ENCODE measurements around the gene SLC5A10. TPM values are rescaled to one million over a fixed set of nuclear protein-coding genes. Genes with fewer than 3 reads are reported as not detected.

The SLC5A10 gene
- total RNA-seq, 1 experiment from 2014 or later: 0.17 TPM

DNA sequence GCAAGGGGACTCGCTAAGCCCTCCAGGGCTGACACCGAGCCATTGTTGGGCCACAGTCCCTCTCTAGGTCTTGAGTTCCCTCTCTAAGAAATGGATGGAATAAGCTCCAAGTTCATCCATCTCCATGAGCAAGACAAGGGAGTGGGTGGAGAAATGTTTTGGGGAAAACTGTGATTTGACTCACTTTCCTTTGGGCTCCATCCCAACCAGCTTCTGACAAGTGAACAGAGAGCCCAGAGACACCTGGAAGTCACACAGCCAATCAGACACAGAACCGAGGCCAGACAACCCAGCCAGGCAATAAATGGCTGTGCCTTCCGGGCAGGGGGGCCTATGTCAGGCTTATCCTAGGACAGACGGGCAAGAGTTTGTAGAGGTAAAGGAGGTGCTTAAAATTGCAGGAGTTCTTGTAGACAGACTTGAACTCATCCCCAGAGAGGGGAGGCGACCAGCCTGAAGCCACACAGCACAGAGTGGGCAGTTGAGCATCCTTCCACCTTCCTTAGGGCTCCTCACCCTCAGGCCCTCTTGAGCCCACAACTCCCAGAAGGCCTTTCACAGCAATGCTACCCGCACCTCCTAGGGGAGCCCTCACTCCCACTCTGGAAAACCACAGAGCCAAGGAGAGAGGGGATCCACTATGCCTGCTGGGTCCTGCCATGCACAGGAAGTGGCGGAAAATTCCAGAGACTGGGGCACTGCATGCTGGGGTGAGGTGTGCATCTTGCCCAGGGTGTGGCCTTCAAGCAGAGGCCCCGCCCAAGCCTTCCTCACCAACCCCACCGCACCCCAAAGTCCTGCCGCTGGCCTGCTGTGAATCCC lies 62.1 kb downstream of the SLC5A10 start:
- Histone ChIP-seq H3K4me1 (replicated peaks; ENCODE audit: insufficient read depth) (peaks cover 15% of the 10 kb centered on the region), H3K36me3 (ENCODE audit: low read depth) (no peaks in the 10 kb centered on the region), H3K9me3 (ENCODE audit: insufficient read depth, low read depth) (no peaks in the 10 kb centered on the region), H2AFZ (no peak overlapping the region), H3K4me2 (no peak overlapping the region), H3F3A (ENCODE audit: insufficient read depth, low read depth) (0 out of 2 replicates have a peak, but pooled peaks cover 10% of the 10 kb centered on the region), H4K20me1 (ENCODE audit: insufficient read depth) (no peaks in the 10 kb centered on the region), H3K27me3 (ENCODE audit: insufficient read depth, low read depth) (peaks cover 2% of the 10 kb centered on the region; the same call in 1 of the 2 replicates), H3K9me2 (ENCODE audit: insufficient read depth) (no peaks in the 10 kb centered on the region), H3K27ac (no peak overlapping the region), H3K4me3 (no peak overlapping the region), H3K79me2 (ENCODE audit: low read depth) (no peaks in the 10 kb centered on the region)
- CTCF ChIA-PET: no interaction called here
- intact Hi-C loops (cut with micrococcal nuclease; ENCODE audit: unreplicated experiment): no loop called here
- no peak for DNase-seq
- no peak for TF ChIP-seq EZH2 (IDR thresholded peaks at IDR 0.05; ENCODE audit: low read depth)
- TF ChIP-seq, protein P1, sequence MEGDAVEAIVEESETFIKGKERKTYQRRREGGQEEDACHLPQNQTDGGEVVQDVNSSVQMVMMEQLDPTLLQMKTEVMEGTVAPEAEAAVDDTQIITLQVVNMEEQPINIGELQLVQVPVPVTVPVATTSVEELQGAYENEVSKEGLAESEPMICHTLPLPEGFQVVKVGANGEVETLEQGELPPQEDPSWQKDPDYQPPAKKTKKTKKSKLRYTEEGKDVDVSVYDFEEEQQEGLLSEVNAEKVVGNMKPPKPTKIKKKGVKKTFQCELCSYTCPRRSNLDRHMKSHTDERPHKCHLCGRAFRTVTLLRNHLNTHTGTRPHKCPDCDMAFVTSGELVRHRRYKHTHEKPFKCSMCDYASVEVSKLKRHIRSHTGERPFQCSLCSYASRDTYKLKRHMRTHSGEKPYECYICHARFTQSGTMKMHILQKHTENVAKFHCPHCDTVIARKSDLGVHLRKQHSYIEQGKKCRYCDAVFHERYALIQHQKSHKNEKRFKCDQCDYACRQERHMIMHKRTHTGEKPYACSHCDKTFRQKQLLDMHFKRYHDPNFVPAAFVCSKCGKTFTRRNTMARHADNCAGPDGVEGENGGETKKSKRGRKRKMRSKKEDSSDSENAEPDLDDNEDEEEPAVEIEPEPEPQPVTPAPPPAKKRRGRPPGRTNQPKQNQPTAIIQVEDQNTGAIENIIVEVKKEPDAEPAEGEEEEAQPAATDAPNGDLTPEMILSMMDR (conservative IDR thresholded peaks at IDR 0.05): no peak
- POLR2A ChIA-PET (ENCODE audit: unreplicated experiment): no interaction called here
- BruUV-seq (replicated peaks): no TSS peak

DNA sequence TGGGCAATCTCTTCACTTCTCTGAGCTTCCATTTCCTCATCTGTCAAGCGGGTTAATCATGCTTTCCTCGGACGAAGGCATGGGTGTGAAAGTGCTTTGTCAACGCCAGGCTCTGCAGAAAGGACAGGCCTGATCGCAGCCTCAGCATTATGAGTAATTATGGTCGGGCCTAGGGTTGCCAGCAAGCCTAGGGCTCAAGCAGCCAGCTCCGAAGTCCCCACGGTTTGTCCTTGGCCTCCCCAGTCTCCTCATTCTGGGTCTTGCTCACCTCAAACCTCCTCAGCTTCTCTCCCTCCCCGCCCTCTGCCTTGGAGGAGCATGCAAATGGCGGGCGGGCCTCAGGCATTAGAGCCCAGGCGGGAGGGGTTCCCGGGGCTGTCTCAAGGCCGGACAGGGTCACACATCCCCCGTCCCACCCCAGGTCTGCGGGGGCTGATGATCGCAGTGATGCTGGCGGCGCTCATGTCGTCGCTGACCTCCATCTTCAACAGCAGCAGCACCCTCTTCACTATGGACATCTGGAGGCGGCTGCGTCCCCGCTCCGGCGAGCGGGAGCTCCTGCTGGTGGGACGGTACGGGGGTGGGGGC lies 62.8 kb downstream of the SLC5A10 start:
- intact Hi-C loops (cut with micrococcal nuclease; ENCODE audit: unreplicated experiment): no loop called here
- Histone ChIP-seq H4K20me1 (ENCODE audit: insufficient read depth) (no peaks in the 10 kb centered on the region), H3K79me2 (ENCODE audit: low read depth) (no peaks in the 10 kb centered on the region), H3K9me2 (ENCODE audit: insufficient read depth) (no peaks in the 10 kb centered on the region), H3K9me3 (ENCODE audit: insufficient read depth, low read depth) (no peaks in the 10 kb centered on the region), H3K27ac (no peak overlapping the region), H3K27me3 (ENCODE audit: insufficient read depth, low read depth) (peaks cover 3% of the 10 kb centered on the region; the same call in 1 of the 2 replicates), H3K4me2 (no peak overlapping the region), H3K4me1 (replicated peaks; ENCODE audit: insufficient read depth) (peaks cover 15% of the 10 kb centered on the region), H2AFZ (no peak overlapping the region), H3K4me3 (no peak overlapping the region), H3K36me3 (ENCODE audit: low read depth) (no peaks in the 10 kb centered on the region), H3F3A (ENCODE audit: insufficient read depth, low read depth) (0 out of 2 replicates have a peak, but pooled peaks cover 4% of the 10 kb centered on the region)
- ChIA-PET POLR2A (ENCODE audit: unreplicated experiment) (interaction anchor here (0.6 kb wide), 1 partner anchor 231 kb away, joined by 11 read pairs; no protein-coding TSS in a partner anchor), CTCF (interaction anchor here (0.6 kb wide), 1 partner anchor 54 kb away, joined by 3 read pairs; no protein-coding TSS in a partner anchor)
- TF ChIP-seq, protein P1 (conservative IDR thresholded peaks at IDR 0.05): no peak
- TF ChIP-seq EZH2 (IDR thresholded peaks at IDR 0.05; ENCODE audit: low read depth): no peak
- no peak for DNase-seq
- no TSS peak for BruUV-seq (replicated peaks)

DNA sequence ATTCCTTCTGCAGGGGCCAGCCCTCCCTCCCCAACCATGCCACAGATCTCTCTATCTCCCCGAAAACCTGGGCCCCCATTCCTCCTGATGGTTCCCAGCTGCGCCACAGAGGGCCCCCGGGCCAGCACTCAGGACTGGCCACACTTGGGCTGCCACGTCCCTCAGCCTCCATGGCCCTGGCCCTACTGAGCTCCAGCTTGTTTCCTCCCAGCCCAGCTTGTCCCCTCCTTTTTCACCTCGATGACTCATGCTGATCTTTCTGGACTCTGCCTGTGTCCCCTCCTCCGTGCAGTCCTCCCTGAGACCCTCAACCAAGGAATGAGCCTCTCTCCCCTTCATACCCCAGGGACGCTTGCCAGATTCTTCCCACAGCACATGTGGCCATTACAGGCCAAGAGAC lies 63.5 kb downstream of the SLC5A10 start:
- Histone ChIP-seq H3K9me2 (ENCODE audit: insufficient read depth) (no peaks in the 10 kb centered on the region), H3K4me3 (no peak overlapping the region), H3K4me1 (replicated peaks; ENCODE audit: insufficient read depth) (peaks cover 15% of the 10 kb centered on the region), H3K4me2 (no peak overlapping the region), H3K36me3 (ENCODE audit: low read depth) (no peaks in the 10 kb centered on the region), H3K27me3 (ENCODE audit: insufficient read depth, low read depth) (peaks cover 3% of the 10 kb centered on the region; the same call in 1 of the 2 replicates), H2AFZ (no peak overlapping the region), H4K20me1 (ENCODE audit: insufficient read depth) (no peaks in the 10 kb centered on the region), H3K9me3 (ENCODE audit: insufficient read depth, low read depth) (no peaks in the 10 kb centered on the region), H3K27ac (no peak overlapping the region), H3F3A (ENCODE audit: insufficient read depth, low read depth) (0 out of 2 replicates have a peak, but pooled peaks cover 8% of the 10 kb centered on the region), H3K79me2 (ENCODE audit: low read depth) (no peaks in the 10 kb centered on the region)
- no peak for DNase-seq
- CTCF ChIA-PET: no interaction called here
- POLR2A ChIA-PET (ENCODE audit: unreplicated experiment): interaction anchor here (0.6 kb wide), 1 partner anchor 230 kb away, joined by 11 read pairs; no protein-coding TSS in a partner anchor
- intact Hi-C loops (cut with micrococcal nuclease; ENCODE audit: unreplicated experiment): no loop called here
- TF ChIP-seq EZH2 (IDR thresholded peaks at IDR 0.05; ENCODE audit: low read depth): no peak
- TF ChIP-seq, protein P1 (conservative IDR thresholded peaks at IDR 0.05): no peak
- no TSS peak for BruUV-seq (replicated peaks)
